Stimulated activated CD4-positive, alpha-beta T cell treated with anti-CD3 and anti-CD28 coated beads, TNF-alpha, amount 100 ng/mL, for 4 hours (primary cell): ENCODE results near the gene GAA.
"Not testable (repeated sequence)": the region's sequence is repeated elsewhere in the genome, so short reads cannot be mapped to it uniquely, and the experiment has no call there.

Experiments
- DNase-seq, 3 experiments: peaks; one replicate each; pipeline ENCODE4 v3.0.0-alpha.2; 2020; ENCODE audit warnings: low read depth in 3 of 3

GAA gene

GRCh38 chr17:80083136-80083661, 18.2 kb upstream of the GAA start:
- no peak for DNase-seq

- DNase-seq, result no peak
These were observed 16.6 kb upstream of the GAA start for GRCh38 chr17:80084773-80085172.

DNA sequence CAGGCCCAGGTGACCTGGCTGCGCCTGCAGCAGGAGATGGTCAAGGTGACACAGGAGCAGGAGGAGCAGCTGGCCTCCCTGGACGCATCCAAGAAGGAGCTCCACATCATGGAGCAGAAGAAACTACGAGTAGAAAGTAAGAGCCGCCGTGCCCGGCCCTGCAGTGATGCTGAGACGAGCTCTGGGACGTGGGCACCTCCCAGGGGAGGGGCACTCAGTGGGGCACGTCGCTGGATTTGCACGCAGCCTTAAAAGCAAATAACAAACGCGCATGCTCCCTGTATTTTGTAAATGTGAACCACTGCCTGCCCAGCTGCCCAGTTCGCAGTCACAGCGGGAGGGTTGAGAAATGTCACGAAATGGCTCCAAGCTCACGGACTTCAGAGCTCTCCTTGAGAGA, 15.3 kb upstream of the GAA start:
- DNase-seq, result no peak

DNA sequence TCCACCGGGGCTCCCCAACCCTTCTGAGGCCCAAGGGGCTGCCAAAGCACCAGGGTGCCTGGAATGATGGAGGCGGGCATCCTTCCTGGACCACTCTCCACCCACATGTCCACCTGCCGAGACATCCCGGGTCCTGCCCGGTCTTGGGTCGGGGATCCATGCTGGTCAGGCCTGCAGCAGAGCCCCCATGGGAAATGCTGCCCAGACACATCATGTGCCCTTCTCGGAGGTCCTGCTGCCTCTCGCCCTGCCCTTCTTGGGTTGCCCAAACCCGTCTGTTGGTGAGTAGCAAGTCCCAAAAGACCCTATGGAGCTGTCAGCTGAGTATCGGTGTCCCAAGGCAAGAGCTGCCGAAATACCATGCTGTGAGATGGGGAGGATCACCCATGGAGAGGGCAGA, 14.8 kb upstream of the GAA start:
- DNase-seq, result no peak

GRCh38 chr17:80087346-80088265, 13.8 kb upstream of the GAA start:
- no peak for DNase-seq

DNA sequence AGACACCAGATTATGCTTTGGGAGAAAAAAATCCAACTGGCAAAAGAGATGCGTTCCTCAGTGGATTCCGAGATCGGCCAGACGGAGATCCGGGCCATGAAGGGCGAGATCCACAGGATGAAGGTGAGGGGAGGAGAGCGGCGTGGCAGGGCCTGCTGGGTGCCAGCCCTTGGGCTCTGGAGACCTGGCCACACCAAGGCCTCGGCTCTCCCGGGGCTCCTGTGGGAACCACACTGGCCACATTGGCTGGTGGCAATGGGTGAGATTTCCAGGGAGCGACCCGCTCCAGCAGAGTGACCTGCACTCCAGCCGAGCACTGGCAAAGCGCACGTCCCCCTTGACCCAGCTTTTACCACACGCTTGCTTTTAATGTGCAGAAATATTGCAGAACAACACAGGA, 11.6 kb upstream of the GAA start:
- no peak for DNase-seq

GRCh38 chr17:80090164-80090563, 11.2 kb upstream of the GAA start:
- not testable (repeated sequence) for DNase-seq

DNA sequence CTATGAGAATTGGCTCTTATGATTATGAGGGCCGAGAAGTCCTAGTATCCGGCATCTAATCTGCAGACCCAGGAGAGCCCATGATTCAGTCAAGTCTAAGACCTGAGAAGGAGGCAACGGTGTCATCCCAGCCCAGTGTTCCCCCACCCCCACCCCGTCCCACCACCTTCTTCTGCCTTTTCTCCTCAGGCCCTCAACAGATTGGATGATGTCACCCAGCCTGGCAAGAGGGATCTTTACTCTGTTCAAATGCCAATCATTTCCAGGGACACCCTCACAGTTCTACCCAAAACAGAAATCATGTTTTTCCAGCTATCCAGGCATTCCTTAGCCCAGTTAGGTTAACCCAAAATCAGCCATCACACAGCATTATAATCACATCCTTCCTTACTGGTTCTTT, 10.0 kb upstream of the GAA start:
- no peak for DNase-seq

DNA sequence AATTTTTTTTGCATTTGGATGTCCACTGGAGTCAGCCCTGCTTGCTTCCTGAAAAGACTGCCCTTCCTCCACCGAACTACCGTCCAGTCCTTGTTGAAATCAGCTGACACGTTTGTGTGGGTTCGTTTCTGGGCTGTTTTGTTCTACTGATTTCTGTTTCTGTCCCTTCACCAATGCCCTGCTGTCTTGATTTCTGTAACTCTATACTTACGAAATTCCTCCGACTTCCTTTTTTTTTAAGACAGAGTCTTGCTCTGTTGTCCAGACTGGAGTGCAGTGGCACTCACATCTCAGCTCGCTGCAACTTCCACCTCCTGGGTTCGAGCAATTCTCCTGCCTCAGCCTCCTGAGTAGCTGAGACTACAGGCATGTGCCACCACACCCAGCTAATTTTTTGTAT, 8.4 kb upstream of the GAA start:
- DNase-seq, result no peak

DNA sequence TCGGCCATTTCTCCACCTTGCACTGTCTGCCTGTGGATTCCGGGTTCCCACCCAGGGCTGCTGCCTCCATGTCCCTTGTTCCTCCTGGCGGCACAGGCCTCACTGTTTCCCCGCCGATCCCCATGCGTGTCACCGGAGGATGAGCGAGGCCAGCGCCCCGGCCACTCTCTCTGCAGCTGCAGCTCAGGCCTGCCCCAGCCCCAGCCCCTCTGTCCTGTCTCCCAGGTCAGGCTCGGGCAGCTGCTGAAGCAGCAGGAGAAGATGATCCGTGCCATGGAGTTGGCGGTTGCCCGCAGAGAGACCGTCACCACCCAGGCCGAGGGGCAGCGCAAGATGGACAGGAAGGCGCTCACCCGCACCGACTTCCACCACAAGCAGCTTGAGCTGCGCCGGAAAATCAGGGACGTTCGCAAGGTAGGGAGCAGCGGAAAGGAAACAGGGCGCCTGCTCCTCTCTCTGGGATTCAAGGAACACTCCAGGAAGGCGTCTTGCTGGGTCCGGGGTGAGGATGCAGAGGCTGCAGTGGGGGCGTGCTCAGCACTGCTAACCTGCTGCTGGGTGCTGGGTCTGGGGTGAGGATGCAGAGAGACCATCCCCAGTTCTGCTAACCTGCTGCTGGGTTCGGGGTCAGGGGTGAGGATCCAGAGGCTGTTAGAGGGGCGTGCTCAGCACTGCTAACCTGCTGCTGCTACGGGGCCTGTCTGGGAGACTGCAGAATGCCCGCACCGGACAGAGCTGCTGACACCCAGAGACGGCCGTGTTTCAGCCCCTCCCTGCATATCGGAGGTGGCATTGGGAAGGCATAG, 6.1 kb upstream of the GAA start:
- no peak for DNase-seq

DNA sequence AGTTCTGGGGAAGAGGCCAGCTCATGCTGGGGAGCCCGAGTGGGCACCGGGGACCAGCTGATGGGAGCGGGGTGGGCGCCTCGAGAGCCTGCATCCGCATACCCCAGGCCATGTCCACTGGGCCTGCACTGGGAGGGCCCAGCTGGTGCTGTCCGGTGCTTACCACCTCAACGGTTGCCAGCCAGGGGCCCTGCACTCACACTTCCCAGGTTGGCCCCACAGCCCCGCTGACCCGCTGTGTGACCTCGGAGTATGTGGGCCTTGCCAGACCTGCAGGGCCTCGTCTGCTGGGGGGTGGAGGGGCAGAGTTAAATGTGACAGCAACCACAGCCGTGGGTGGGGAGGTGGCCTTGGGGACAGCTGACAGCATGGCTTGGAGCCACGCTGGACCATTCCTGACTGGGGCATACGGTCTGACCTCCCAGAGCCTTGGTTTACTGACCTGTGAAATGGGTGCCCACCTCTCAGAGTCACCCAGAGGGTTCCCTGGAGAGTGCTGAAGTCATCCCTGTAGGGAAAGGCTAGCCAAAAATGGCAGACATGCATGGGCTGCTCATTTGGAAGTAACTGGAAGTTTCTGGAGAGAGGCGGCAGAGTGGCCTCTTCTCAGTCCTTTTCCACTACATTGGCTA, 5.4 kb upstream of the GAA start:
- no peak for DNase-seq

DNA sequence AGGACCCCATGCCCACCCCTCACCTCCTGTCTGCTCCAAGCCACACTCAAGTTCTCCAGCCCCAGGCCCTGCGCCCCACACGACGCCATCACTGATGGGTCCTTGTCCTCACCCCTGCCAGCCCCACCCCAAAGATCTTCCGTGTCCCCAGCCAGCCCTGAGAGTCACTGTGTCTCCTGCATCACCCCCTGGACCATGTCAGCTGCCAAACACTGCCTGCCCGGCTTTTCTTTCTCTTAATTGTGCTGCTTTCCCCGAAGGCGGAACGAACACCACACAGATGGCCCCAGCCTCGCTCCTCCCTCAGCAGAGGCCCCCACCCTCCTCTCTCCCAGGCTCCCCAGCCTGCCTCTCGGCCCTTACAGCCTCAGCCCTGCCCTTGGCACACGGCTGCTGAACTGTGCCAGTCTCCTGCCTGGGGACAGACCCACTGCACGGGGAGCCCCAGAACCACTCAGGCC, 4.8 kb upstream of the GAA start:
- no peak for DNase-seq

DNA sequence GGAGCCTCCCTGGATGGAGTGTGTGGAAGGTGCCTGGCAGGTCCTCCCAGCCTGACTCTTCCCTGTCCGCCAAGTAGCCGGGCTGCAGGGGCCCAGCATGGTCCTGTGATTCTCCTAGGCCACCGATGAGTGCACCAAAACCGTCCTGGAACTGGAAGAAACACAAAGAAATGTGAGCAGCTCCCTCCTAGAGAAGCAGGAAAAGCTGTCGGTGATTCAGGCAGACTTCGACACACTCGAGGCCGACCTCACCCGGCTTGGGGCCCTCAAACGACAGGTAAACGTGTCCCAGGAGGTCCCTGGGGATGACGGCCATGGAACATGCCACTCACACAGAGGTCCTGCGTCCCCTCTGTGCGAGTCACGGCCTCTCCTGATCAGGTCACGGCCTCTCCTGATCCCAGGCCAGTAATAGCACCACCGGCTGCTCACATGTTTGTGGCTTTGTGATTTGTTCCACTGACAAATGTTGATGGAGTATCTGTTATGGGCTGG, 4.2 kb upstream of the GAA start:
- DNase-seq, result no peak

GRCh38 chr17:80097844-80098691, 3.3 kb upstream of the GAA start:
- DNase-seq, result no peak

DNA sequence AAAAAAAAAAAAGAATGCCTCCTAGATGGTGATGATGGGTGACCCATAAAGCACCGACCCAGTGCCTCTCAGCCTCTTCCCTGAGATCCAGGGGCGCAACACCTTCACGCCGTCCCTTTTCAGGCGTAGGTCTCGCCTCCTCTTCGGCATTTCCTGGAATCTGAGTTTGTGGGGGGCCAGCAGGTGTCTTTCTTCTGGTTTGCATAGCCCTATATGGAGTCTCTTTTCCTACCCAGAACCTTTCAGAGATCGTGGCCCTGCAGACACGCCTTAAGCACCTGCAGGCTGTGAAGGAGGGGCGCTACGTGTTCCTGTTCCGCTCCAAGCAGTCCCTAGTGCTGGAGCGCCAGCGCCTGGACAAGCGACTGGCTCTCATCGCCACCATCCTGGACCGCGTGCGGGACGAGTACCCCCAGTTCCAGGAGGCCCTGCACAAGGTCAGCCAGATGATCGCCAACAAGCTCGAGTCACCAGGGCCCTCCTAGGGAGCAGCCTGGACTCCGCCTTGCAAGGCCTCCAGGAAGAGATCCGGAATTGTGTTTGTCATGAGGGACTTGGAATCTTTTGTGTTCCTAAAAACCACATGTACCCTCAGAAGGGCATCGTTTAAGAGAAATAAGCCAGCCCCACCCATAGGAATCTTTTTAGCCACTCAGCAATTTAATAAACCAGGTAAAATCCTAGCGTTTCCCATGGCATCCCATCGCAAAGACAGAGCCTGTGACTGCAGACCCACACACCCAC, 1.9 kb upstream of the GAA start:
- no peak for DNase-seq

- no peak for DNase-seq
These were observed 1.4 kb upstream of the GAA start for GRCh38 chr17:80100035-80100323.

DNA sequence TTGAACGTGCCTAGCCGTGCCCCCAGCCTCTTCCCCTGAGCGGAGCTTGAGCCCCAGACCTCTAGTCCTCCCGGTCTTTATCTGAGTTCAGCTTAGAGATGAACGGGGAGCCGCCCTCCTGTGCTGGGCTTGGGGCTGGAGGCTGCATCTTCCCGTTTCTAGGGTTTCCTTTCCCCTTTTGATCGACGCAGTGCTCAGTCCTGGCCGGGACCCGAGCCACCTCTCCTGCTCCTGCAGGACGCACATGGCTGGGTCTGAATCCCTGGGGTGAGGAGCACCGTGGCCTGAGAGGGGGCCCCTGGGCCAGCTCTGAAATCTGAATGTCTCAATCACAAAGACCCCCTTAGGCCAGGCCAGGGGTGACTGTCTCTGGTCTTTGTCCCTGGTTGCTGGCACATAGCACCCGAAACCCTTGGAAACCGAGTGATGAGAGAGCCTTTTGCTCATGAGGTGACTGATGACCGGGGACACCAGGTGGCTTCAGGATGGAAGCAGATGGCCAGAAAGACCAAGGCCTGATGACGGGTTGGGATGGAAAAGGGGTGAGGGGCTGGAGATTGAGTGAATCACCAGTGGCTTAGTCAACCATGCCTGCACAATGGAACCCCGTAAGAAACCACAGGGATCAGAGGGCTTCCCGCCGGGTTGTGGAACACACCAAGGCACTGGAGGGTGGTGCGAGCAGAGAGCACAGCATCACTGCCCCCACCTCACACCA, 724 bp downstream of the GAA start:
- DNase-seq, result no peak

DNA sequence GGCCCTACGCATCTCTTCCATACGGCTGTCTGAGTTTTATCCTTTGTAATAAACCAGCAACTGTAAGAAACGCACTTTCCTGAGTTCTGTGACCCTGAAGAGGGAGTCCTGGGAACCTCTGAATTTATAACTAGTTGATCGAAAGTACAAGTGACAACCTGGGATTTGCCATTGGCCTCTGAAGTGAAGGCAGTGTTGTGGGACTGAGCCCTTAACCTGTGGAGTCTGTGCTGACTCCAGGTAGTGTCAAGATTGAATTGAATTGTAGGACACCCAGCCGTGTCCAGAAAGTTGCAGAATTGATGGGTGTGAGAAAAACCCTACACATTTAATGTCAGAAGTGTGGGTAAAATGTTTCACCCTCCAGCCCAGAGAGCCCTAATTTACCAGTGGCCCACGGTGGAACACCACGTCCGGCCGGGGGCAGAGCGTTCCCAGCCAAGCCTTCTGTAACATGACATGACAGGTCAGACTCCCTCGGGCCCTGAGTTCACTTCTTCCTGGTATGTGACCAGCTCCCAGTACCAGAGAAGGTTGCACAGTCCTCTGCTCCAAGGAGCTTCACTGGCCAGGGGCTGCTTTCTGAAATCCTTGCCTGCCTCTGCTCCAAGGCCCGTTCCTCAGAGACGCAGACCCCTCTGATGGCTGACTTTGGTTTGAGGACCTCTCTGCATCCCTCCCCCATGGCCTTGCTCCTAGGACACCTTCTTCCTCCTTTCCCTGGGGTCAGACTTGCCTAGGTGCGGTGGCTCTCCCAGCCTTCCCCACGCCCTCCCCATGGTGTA, 1.5 kb downstream of the GAA start:
- no peak for DNase-seq

DNA sequence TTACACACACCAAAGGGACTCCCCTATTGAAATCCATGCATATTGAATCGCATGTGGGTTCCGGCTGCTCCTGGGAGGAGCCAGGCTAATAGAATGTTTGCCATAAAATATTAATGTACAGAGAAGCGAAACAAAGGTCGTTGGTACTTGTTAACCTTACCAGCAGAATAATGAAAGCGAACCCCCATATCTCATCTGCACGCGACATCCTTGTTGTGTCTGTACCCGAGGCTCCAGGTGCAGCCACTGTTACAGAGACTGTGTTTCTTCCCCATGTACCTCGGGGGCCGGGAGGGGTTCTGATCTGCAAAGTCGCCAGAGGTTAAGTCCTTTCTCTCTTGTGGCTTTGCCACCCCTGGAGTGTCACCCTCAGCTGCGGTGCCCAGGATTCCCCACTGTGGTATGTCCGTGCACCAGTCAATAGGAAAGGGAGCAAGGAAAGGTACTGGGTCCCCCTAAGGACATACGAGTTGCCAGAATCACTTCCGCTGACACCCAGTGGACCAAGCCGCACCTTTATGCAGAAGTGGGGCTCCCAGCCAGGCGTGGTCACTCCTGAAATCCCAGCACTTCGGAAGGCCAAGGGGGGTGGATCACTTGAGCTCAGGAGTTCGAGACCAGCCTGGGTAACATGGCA, 2.2 kb downstream of the GAA start:
- DNase-seq, result no peak
